ENCODE results near the gene NADSYN1.

DNA sequence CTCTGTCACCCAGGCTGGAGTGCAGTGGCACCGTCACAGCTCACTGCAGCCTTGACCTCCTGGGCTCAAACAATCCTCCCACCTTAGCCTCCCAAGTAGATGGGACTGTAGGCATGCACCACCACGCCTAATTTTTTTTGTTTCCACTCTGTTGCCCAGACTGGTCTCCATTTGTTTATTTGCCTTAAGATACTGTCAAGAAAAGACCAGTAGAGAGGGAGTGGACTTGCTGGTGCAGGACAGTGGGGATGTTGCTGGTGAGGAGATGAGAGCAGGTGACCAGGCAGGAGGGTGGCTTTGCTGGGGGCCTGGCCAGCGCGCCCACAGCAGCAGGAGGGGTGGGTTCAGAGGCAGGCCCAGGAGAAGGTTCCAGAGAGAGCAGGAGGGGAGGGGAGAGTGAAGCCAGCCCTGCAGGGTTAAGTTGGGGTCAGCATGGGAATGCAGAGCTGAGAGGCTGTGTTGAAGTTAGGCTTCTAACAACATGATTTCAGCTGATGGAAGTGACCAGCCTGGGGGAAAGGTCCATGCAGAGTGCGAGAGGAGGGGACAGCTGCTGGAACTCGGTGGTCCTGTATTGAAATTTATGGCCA lies 35.8 kb downstream of the NADSYN1 start:
- TF ChIP-seq, protein P1, sequence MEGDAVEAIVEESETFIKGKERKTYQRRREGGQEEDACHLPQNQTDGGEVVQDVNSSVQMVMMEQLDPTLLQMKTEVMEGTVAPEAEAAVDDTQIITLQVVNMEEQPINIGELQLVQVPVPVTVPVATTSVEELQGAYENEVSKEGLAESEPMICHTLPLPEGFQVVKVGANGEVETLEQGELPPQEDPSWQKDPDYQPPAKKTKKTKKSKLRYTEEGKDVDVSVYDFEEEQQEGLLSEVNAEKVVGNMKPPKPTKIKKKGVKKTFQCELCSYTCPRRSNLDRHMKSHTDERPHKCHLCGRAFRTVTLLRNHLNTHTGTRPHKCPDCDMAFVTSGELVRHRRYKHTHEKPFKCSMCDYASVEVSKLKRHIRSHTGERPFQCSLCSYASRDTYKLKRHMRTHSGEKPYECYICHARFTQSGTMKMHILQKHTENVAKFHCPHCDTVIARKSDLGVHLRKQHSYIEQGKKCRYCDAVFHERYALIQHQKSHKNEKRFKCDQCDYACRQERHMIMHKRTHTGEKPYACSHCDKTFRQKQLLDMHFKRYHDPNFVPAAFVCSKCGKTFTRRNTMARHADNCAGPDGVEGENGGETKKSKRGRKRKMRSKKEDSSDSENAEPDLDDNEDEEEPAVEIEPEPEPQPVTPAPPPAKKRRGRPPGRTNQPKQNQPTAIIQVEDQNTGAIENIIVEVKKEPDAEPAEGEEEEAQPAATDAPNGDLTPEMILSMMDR (IDR thresholded peaks at IDR 0.05; ENCODE audit: poor library complexity, severe bottlenecking) = no peak
- no peak for TF ChIP-seq POLR2AphosphoS5 (IDR thresholded peaks at IDR 0.05)
- TF ChIP-seq EP300 (conservative IDR thresholded peaks at IDR 0.05; ENCODE audit: poor library complexity, severe bottlenecking) = no peak
- TF ChIP-seq EZH2 (IDR thresholded peaks at IDR 0.05; ENCODE audit: borderline replicate concordance, insufficient read depth, low read length, poor library complexity, severe bottlenecking) = no peak
- no peak for TF ChIP-seq RAD21 (conservative IDR thresholded peaks at IDR 0.05)
- no peak for TF ChIP-seq SMC3 (conservative IDR thresholded peaks at IDR 0.05; ENCODE audit: poor library complexity)
- TF ChIP-seq, protein P2, sequence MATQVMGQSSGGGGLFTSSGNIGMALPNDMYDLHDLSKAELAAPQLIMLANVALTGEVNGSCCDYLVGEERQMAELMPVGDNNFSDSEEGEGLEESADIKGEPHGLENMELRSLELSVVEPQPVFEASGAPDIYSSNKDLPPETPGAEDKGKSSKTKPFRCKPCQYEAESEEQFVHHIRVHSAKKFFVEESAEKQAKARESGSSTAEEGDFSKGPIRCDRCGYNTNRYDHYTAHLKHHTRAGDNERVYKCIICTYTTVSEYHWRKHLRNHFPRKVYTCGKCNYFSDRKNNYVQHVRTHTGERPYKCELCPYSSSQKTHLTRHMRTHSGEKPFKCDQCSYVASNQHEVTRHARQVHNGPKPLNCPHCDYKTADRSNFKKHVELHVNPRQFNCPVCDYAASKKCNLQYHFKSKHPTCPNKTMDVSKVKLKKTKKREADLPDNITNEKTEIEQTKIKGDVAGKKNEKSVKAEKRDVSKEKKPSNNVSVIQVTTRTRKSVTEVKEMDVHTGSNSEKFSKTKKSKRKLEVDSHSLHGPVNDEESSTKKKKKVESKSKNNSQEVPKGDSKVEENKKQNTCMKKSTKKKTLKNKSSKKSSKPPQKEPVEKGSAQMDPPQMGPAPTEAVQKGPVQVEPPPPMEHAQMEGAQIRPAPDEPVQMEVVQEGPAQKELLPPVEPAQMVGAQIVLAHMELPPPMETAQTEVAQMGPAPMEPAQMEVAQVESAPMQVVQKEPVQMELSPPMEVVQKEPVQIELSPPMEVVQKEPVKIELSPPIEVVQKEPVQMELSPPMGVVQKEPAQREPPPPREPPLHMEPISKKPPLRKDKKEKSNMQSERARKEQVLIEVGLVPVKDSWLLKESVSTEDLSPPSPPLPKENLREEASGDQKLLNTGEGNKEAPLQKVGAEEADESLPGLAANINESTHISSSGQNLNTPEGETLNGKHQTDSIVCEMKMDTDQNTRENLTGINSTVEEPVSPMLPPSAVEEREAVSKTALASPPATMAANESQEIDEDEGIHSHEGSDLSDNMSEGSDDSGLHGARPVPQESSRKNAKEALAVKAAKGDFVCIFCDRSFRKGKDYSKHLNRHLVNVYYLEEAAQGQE (IDR thresholded peaks at IDR 0.05; ENCODE audit: borderline replicate concordance) = no peak
